Activated naive CD8-positive, alpha-beta T cell treated with anti-CD3 and anti-CD28 coated beads for 36 hours (primary cell): ENCODE measurements around the gene FUCA1. TPM values are rescaled to one million over a fixed set of nuclear protein-coding genes. Genes with fewer than 3 reads are reported as not detected.
"Not testable (repeated sequence)": the region's sequence is repeated elsewhere in the genome, so short reads cannot be mapped to it uniquely, and the experiment has no call there.

Source experiments
- DNase-seq: peaks from one replicate; pipeline ENCODE4 v3.0.0; 2021
- H3K27ac Mint-ChIP-seq: one replicate; pipeline ENCODE4 v1.8.0; 2022; ENCODE audit warnings: mild to moderate bottlenecking, moderate library complexity, mixed read lengths
- H3K27me3 Mint-ChIP-seq: one replicate; pipeline ENCODE4 v1.8.0; 2022; ENCODE audit warnings: mild to moderate bottlenecking, mixed read lengths
- H3K36me3 Mint-ChIP-seq: one replicate; pipeline ENCODE4 v1.8.0; 2021; ENCODE audit warnings: mild to moderate bottlenecking, mixed read lengths
- H3K4me1 Mint-ChIP-seq: one replicate; pipeline ENCODE4 v1.8.0; 2021; ENCODE audit warnings: mixed read lengths
- H3K4me3 Mint-ChIP-seq: one replicate; pipeline ENCODE4 v1.8.0; 2022; ENCODE audit warnings: mild to moderate bottlenecking, moderate library complexity, mixed read lengths
- H3K9me3 Mint-ChIP-seq: one replicate; pipeline ENCODE4 v1.8.0; 2022; ENCODE audit warnings: mixed read lengths
- total RNA-seq, 2 experiments: library from RNA; stranded (reverse); gene quantifications; one replicate each; pipeline ENCODE4 v1.2.3, GENCODE V29; 2021

Gene FUCA1
- total RNA-seq, 2 experiments from 2014 or later, result 4.7 to 5.1 TPM

DNA sequence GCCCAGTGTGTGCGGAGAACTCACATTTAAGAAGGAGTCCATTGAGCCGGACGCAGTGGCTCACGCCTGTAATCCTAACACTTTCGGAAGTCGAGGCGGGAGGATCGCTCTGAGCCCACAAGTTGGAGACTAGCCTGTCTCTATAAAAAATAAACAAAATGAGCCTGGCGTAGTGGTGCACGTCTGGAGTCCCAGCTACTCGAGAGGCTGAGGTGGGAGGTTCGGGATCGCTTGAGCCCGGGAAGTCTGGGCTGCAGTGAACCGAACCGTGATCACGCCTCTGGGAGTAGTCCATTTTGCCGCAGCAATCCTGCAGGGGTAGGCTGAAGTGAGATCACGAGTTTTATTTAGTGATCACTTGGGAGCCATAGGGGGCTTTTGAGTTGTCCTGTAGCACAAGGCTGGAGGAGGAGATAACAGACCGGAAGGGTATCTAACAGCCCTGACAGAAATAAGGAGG, 497 bp upstream of the FUCA1 start:
- DNase-seq, result no peak
- Mint-ChIP-seq H3K9me3 (no peaks in the 10 kb centered on the region), H3K27me3 (no peaks in the 10 kb centered on the region), H3K27ac (peak overlapping the region; percentile 55), H3K4me1 (peaks cover 20% of the 10 kb centered on the region), H3K36me3 (peaks cover 5% of the 10 kb centered on the region), H3K4me3 (peak overlapping the region; percentile 80)

DNA sequence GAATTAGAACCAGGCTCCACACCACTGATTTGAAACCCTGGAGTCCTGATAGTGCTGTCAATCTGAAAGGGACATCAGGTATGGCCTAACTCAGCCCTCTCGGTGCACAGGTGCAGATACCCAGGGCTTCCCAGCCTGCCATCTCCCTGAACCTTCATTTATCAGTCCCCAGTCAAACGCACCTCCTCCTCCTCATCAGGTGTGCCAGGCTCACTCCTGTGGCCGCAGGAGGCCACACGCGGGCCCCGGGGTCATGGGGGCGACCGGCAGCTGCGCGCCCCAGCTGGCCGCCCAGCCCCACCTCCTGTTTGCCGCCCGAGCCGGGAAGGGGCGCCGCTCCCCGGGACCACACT, 572 bp downstream of the FUCA1 start:
- H3K9me3 Mint-ChIP-seq, result no peaks in the 10 kb centered on the region
- H3K27ac Mint-ChIP-seq, result no peak overlapping the region
- no peak for DNase-seq
- H3K36me3 Mint-ChIP-seq, result peaks cover 5% of the 10 kb centered on the region
- H3K4me3 Mint-ChIP-seq, result peak overlapping the region; percentile 80
- no peaks in the 10 kb centered on the region for H3K27me3 Mint-ChIP-seq
- peaks cover 20% of the 10 kb centered on the region for H3K4me1 Mint-ChIP-seq

DNA sequence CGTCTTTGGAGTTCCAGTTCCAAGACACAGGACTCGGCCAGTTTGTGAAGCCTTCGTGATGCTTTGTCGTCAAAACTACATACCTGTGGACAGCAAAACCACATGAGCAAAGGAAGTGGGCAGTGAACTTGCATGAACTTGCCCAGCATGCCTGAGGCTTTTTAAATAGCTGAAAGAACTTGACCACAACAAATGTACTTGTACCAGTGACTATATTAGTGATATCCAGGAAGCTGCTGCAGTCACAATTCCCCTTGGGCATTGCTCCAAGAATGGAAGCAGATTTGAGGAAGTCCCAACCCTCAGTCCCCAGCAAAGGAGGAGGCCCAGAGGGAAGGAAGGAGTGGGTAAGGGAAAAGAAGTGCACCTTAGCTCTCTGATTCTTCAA, 2.6 kb downstream of the FUCA1 start:
- Mint-ChIP-seq H3K36me3 (peaks cover 5% of the 10 kb centered on the region), H3K4me3 (no peak overlapping the region), H3K9me3 (no peaks in the 10 kb centered on the region), H3K27ac (no peak overlapping the region), H3K27me3 (no peaks in the 10 kb centered on the region), H3K4me1 (peaks cover 20% of the 10 kb centered on the region)
- no peak for DNase-seq

DNA sequence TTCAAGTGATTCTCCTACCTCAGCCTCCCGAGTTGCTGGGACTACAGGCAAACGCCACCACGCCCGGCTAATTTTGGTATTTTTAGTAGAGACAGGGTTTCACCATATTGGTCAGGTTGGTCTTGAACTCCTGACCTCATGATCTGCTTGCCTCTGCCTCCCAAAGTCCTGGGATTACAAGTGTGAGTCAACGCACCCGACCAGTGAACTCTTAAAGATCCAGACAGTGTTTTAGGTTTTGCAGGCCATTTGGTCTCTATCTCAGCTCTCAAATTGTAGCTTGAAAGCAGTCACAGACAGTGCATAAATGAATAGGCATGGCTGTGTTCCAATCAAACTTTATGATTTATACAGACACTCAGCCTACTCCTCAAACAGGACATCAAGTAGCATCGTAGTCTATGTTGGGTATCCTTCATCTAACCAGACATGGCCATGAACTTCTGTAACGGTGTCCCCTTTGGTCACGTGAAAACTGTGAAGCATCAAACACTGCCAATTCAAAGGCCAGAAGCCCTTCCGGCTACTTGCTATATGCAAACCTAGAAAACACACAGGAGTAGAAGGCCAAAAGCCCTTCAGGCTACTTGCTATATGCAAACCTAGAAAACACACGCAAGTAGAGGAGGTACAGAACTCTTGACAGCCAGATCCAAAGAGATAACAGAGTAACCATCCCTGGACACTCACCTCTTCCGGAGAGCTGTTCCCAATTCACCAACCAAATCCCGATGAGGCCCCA, 3.1 kb downstream of the FUCA1 start:
- H3K4me1 Mint-ChIP-seq, result peaks cover 20% of the 10 kb centered on the region
- H3K4me3 Mint-ChIP-seq, result no peak overlapping the region

DNA sequence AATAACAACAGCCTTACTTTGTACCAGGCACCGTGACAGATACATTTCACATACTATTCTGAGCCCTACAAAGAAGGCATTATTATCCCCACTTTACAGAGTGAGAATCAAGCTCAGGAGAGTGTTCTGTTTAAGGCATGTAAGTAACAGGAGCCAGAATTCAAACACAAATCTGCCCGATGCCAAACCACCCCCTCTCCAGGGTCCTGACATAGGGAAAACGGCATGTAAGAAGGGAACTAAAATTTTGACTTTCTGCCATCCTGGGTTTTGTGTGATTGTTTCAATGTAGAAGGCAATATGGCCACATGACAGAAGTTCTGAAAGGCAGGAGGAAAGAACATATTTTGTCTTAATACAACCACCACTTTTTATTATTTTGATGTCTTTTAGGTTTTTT, 5.5 kb downstream of the FUCA1 start:
- H3K36me3 Mint-ChIP-seq, result peaks cover 5% of the 10 kb centered on the region
- no peak overlapping the region for H3K27ac Mint-ChIP-seq
- H3K9me3 Mint-ChIP-seq, result no peaks in the 10 kb centered on the region
- DNase-seq, result no peak
- no peaks in the 10 kb centered on the region for H3K27me3 Mint-ChIP-seq
- peaks cover 11% of the 10 kb centered on the region for H3K4me1 Mint-ChIP-seq
- no peak overlapping the region for H3K4me3 Mint-ChIP-seq

More for the DNA sequence above, 3.1 kb downstream of the FUCA1 start:
- Mint-ChIP-seq H3K36me3 (peaks cover 5% of the 10 kb centered on the region), H3K27me3 (no peaks in the 10 kb centered on the region), H3K27ac (no peak overlapping the region), H3K9me3 (no peaks in the 10 kb centered on the region)
- DNase-seq, result no peak

DNA sequence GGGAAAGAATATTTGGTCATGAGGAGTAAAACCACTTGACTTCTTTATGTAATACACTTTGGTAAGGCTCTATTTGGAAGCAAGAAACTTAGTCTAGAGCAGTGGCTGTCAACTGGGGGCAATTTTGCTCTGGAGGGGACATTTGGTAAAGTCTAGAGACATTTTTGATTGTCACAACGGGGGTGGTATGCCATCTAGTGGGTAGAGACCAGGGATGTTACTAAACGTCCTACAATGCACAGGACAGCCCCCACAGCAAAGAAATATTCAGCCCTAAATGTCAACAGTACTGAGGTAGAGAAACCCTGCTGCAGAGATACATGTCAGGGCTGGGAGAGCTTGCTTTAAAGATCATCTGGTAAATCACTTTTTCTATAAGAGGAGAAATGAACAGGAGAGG, 13.5 kb downstream of the FUCA1 start:
- Mint-ChIP-seq H3K4me3 (no peak overlapping the region), H3K36me3 (peaks cover 6% of the 10 kb centered on the region), H3K27me3 (no peaks in the 10 kb centered on the region), H3K4me1 (no peaks in the 10 kb centered on the region), H3K9me3 (no peaks in the 10 kb centered on the region), H3K27ac (no peak overlapping the region)
- peak; percentile 2 for DNase-seq

DNA sequence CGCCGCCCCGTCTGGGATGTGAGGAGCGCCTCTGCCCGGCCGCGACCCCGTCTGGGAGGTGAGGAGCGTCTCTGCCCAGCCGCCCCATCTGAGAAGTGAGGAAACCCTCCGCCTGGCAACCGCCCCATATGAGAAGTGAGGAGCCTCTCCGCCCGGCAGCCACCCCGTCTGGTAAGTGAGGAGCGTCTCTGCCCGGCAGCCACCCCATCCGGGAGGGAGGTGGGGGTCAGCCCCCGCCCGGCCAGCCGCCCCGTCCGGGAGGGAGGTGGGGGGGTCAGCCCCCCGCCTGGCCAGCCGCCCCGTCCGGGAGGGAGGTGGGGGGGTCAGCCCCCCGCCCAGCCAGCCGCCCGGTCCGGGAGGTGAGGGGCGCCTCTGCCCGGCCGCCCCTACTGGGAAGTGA, 15.0 kb downstream of the FUCA1 start:
- not testable (repeated sequence) for H3K4me3 Mint-ChIP-seq, H3K9me3 Mint-ChIP-seq, H3K4me1 Mint-ChIP-seq, H3K27me3 Mint-ChIP-seq, DNase-seq, H3K27ac Mint-ChIP-seq
- H3K36me3 Mint-ChIP-seq, result peaks cover 14% of the 10 kb centered on the region

DNA sequence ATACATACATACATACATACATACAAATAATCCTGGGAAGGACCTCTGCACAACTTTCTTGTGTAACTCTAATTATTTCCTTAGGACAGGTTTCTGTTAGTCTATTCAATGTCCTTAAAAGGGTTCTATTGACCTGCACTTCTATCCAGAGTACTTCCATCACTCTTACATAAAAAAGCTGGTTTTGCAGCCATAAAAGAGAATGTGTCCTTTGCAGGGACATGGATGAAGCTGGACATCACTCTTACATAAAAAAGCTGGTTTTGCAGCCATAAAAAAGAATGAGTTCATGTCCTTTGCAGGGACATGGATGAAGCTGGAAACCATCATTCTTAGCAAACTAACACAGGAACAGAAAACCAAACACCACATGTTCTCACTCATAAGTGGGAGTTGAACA, 16.7 kb downstream of the FUCA1 start:
- peaks cover 30% of the 10 kb centered on the region for H3K36me3 Mint-ChIP-seq
- not testable (repeated sequence) for H3K27ac Mint-ChIP-seq, H3K9me3 Mint-ChIP-seq, H3K27me3 Mint-ChIP-seq, H3K4me1 Mint-ChIP-seq, H3K4me3 Mint-ChIP-seq, DNase-seq

DNA sequence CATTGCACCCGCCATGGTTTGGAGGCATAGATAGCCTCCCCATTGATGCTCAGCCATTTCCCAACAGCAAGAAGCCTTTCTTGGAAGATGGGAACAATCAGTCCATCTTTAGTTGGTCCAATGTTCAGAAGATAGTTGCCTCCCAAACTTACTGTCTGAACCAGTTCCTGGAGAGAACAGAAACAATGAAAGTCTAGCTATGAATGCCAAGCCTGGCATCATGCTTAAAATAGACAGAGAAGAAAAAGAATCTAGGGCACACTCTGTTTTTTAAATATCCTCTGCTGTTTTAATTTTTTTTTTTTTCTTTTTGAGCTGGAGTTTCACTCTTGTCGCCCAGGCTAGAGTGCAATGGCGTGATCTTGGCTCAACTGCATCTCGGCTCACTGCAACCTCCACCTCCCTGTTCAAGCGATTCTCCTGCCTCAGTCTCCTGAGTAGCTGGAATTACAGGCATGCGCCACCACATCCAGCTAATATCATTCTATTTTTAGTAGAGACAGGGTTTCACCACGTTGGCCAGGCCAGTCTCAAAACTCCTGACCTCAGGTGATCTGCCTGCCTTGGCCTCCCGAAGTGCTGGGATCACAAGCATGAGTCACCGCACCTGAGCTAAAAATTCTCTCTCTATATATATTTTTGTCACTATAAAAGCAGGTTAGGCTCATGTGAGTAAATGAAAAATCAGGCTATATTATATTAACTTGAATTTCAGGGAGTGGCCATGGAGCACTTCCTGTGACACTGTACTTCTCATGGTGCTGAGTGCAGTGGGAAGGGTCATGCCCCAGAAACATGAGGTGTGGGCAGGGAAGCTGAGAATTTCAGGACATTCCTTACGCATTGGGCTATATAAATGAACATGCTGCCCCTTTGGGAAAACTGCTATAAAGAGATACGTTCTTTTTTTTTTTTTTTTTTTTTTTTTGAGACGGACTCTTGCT, 19.1 kb downstream of the FUCA1 start:
- no peak overlapping the region for H3K27ac Mint-ChIP-seq
- no peaks in the 10 kb centered on the region for H3K9me3 Mint-ChIP-seq
- no peaks in the 10 kb centered on the region for H3K27me3 Mint-ChIP-seq
- no peak overlapping the region for H3K4me3 Mint-ChIP-seq
- H3K4me1 Mint-ChIP-seq, result no peaks in the 10 kb centered on the region
- H3K36me3 Mint-ChIP-seq, result peaks cover 26% of the 10 kb centered on the region
- DNase-seq, result no peak

DNA sequence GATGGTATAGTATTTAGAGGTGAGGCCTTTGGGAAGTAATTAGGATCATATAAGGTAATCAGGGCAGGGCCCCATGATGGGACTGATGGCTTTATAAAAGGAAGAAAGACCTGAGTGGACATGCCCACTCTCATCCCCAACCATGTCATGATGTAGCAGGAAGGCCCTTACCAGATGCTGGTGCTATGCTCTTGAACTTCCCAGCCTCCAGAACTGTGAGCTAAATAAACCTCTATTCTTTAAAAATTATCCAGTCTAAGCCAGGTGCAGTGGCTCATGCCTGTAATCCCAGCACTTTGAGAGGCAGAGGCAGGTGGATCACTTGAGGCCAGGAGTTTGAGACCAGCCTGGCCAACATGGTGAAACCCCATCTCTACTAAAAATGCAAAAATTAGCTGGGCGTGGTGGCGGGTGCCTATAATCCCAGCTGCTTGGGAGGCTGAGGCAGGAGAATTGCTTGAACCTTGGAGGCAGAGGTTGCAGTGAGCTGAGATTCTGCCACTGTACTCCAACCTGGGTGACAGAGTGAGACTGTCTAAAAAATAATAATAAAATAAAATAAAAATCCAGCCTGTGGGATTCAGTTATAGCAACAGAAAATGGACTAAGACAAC, 20.5 kb downstream of the FUCA1 start:
- H3K36me3 Mint-ChIP-seq, result peaks cover 25% of the 10 kb centered on the region
- H3K4me3 Mint-ChIP-seq, DNase-seq, H3K27me3 Mint-ChIP-seq, H3K4me1 Mint-ChIP-seq, H3K9me3 Mint-ChIP-seq, H3K27ac Mint-ChIP-seq: not testable (repeated sequence)

DNA sequence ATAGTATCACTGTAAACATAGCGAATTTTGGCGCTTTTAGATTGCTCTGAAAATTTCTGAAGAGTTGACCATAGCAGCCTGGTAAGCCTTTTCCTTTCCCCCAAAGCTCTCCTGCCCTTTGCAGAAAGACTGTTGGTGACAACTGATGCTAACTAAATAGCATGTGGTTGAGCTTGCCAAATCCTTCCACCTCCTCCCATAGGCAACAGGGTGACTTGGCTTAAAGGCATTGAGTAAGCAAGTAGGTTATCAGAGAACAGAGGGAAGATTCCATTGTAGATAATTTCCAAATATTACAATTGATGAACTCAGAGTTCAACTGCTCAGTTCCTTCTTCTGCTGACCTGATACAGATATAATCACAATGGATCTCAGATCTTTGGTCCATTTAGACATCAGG, 22.9 kb downstream of the FUCA1 start:
- no peak overlapping the region for H3K27ac Mint-ChIP-seq
- no peaks in the 10 kb centered on the region for H3K27me3 Mint-ChIP-seq
- no peaks in the 10 kb centered on the region for H3K9me3 Mint-ChIP-seq
- H3K4me1 Mint-ChIP-seq, result no peaks in the 10 kb centered on the region
- H3K4me3 Mint-ChIP-seq, result no peak overlapping the region
- no peak for DNase-seq
- peaks cover 25% of the 10 kb centered on the region for H3K36me3 Mint-ChIP-seq

DNA sequence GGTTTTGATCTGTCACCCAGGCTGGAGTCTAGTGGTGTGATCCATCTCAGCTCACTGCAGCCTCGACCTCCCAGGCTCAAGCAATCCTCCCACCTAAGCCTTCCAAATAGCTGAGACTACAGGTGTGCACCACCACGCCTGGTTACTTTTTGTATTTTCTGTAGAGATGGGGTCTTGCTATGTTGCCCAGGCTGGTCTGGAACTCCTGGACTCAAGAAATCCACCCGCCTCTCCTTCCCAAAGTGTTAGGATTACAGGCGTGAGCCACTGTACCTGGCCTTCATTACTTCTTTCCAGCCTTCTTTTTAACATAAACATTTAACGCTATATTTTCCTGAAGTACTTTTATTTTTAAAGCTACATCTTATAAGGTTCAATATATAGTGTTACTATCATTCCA, 24.4 kb downstream of the FUCA1 start:
- DNase-seq, result no peak
- Mint-ChIP-seq H3K27me3 (no peaks in the 10 kb centered on the region), H3K4me1 (no peaks in the 10 kb centered on the region), H3K36me3 (peaks cover 22% of the 10 kb centered on the region), H3K9me3 (no peaks in the 10 kb centered on the region), H3K27ac (no peak overlapping the region), H3K4me3 (no peak overlapping the region)

DNA sequence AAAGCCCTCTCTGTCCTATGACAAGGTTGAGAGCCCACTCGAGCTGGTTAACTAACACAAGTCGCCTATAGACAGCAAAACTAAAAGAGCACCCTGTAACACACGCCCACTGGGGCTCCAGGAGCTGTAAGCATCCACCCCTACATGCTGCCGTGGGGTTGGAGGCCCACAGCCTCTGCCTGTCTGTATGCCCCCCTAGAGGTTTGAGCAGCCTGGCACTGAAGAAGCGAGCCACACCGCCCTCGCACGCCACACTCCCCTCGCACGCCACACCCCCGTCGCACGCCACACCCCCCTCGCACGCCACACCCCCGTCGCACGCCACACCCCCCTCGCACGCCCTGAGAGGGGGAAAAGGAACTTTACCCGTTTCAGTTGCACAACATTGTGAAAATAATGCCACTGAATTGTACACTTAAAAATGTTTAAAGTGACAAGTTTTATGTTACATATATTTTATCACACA, 29.7 kb downstream of the FUCA1 start:
- H3K27ac Mint-ChIP-seq, result peak overlapping the region; percentile 10
- peak; percentile 79 for DNase-seq
- no peaks in the 10 kb centered on the region for H3K9me3 Mint-ChIP-seq
- no peaks in the 10 kb centered on the region for H3K36me3 Mint-ChIP-seq
- peaks cover 3% of the 10 kb centered on the region for H3K27me3 Mint-ChIP-seq
- H3K4me1 Mint-ChIP-seq, result peaks cover 8% of the 10 kb centered on the region
- H3K4me3 Mint-ChIP-seq, result peak overlapping the region; percentile 70

DNA sequence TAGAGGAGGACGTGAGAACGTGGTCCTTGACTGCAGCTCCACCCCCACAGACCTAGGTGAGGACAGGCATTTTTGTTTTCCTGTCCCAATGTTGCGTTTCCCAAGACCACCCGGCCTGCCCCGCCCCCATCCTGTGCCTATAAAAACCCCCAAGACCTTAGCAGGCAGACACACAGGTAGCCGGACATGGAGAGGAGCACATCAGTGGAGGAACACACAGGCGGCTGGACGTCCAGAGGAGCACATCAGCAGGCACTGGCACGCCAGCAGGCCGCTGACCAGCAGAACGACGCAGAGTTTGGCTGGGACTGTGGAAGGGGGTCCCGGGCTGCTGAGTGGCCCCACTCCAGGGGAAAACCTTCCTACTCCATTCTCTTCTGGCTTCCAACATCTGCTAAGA, 30.2 kb downstream of the FUCA1 start:
- peaks cover 3% of the 10 kb centered on the region for H3K27me3 Mint-ChIP-seq
- no peaks in the 10 kb centered on the region for H3K36me3 Mint-ChIP-seq
- no peak for DNase-seq
- H3K27ac Mint-ChIP-seq, result peak overlapping the region; percentile 10
- peak overlapping the region; percentile 70 for H3K4me3 Mint-ChIP-seq
- H3K4me1 Mint-ChIP-seq, result peaks cover 8% of the 10 kb centered on the region
- no peaks in the 10 kb centered on the region for H3K9me3 Mint-ChIP-seq

DNA sequence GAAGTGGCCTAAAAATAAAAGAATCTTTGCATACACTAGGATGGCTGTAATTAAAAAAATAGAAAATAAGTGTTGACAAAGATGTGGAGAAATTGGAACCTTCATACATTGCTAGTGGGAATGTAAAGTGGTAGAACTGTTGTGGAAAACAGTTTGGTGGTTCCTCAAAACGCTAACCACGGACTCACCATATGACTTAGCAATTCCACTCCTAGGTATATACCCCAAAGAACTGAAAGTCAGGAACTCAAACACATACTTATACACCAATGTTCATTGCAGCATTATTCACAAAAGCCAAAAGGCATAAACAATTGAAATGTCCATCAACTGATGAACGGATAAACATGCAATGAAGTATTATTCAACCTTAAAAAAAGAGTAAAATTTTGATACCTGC, 32.1 kb downstream of the FUCA1 start:
- no peak for DNase-seq
- Mint-ChIP-seq H3K27ac (no peak overlapping the region), H3K27me3 (peaks cover 3% of the 10 kb centered on the region)

More for the DNA sequence above, 32.1 kb downstream of the FUCA1 start:
- H3K9me3 Mint-ChIP-seq, result no peaks in the 10 kb centered on the region
- H3K4me1 Mint-ChIP-seq, result peaks cover 8% of the 10 kb centered on the region
- no peak overlapping the region for H3K4me3 Mint-ChIP-seq
- no peaks in the 10 kb centered on the region for H3K36me3 Mint-ChIP-seq
